Cardiac septum (tissue), 1 donor: ENCODE measurements around the gene APEH. TPM values are rescaled to one million over a fixed set of nuclear protein-coding genes. Genes with fewer than 3 reads are reported as not detected.

Experiments used
- DNase-seq: peaks from one replicate; pipeline ENCODE4 v3.0.0-alpha.2; 2020; ENCODE audit warnings: low spot score
- intact Hi-C: fragments of 100-400 bp; cut with DNase I; formaldehyde crosslinking; loops from one replicate; pipeline ENCODE4 v1.14.0; 2022
- total RNA-seq: library from RNA; stranded (reverse); fragmentation: NEBNext Ultra II Directional; extraction: Animal tissue kit (Norgen Biotek cat#: 25700); gene quantifications from one replicate; pipeline ENCODE4 v1.2.1, GENCODE V29; 2021
- donor health status: DM: no; HTN: no; CAD: no.

The APEH gene
- total RNA-seq, 1 donor from 2014 or later: 81.4 TPM

GRCh38 chr3:49703956-49704355, 29.8 kb downstream of the APEH start:
- intact Hi-C loops: loop anchor here (5.0 kb wide), 1 partner anchor 133 kb away; no protein-coding TSS in a partner anchor
- DNase-seq: no peak

GRCh38 chr3:49704629-49705028, 30.5 kb downstream of the APEH start:
- intact Hi-C loops: loop anchor here (5.0 kb wide), 1 partner anchor 133 kb away; no protein-coding TSS in a partner anchor
- no peak for DNase-seq

- no peak for DNase-seq
- intact Hi-C loops: no loop called here
Measured at GRCh38 chr3:49705390-49705960, 31.3 kb downstream of the APEH start.

GRCh38 chr3:49706456-49707112, 32.4 kb downstream of the APEH start:
- intact Hi-C loops: no loop called here
- no peak for DNase-seq

GRCh38 chr3:49707113-49707480, 32.9 kb downstream of the APEH start:
- DNase-seq: no peak
- intact Hi-C loops: no loop called here

GRCh38 chr3:49709852-49710251, 35.7 kb downstream of the APEH start:
- no peak for DNase-seq
- intact Hi-C loops: no loop called here

GRCh38 chr3:49711489-49711888, 37.3 kb downstream of the APEH start:
- intact Hi-C loops: no loop called here
- DNase-seq: no peak

- intact Hi-C loops: no loop called here
- no peak for DNase-seq
Measured at GRCh38 chr3:49712166-49712565, 38.0 kb downstream of the APEH start.

GRCh38 chr3:49712631-49713317, 38.6 kb downstream of the APEH start:
- no peak for DNase-seq
- intact Hi-C loops: no loop called here

GRCh38 chr3:49713336-49714105, 39.4 kb downstream of the APEH start:
- intact Hi-C loops: no loop called here
- no peak for DNase-seq

GRCh38 chr3:49714728-49715550, 40.8 kb downstream of the APEH start:
- intact Hi-C loops: no loop called here
- no peak for DNase-seq

- no peak for DNase-seq
- intact Hi-C loops: no loop called here
Measured at GRCh38 chr3:49715611-49716121, 41.5 kb downstream of the APEH start.

- no peak for DNase-seq
- intact Hi-C loops: no loop called here
Measured at GRCh38 chr3:49716169-49716568, 42.0 kb downstream of the APEH start.

- DNase-seq: peak; percentile 53
- intact Hi-C loops: no loop called here
Measured at GRCh38 chr3:49716691-49717210, 42.6 kb downstream of the APEH start.

GRCh38 chr3:49717211-49717958, 43.2 kb downstream of the APEH start:
- peak; percentile 58 for DNase-seq
- intact Hi-C loops: no loop called here

GRCh38 chr3:49717959-49718857, 44.1 kb downstream of the APEH start:
- intact Hi-C loops: no loop called here
- peak; percentile 73 for DNase-seq

- intact Hi-C loops: no loop called here
- no peak for DNase-seq
Measured at GRCh38 chr3:49718858-49719213, 44.7 kb downstream of the APEH start.
